ENCODE results near the gene DHX29.

- TF ChIP-seq CTCF (IDR thresholded peaks at IDR 0.05), result no peak
- no peak for TF ChIP-seq POLR2A (IDR thresholded peaks at IDR 0.05)
- no peak for TF ChIP-seq POLR2AphosphoS5 (IDR thresholded peaks at IDR 0.05)
Measured at GRCh38 chr5:55347786-55348185, 40.3 kb upstream of the DHX29 start.

Data from prostate gland (tissue), 2 donors.